Endothelial cell of umbilical vein (primary cell): Measurements from ENCODE around the gene LBHD2. TPM values are rescaled to one million over a fixed set of nuclear protein-coding genes. Genes with fewer than 3 reads are reported as not detected.

Experiments used
- BruUV-seq: library from RNA; stranded (reverse); fragments of 400-500 nt; replicated peaks from 2 replicates; lab custom pipeline; 2021; lab: Mats Ljungman, UMichigan
- CTCF ChIA-PET: fragments of 300-600, 350-600 bp; sonication (Branson Sonifier 250); formaldehyde crosslinking; loops from one replicate; lab custom pipeline; 2021; ENCODE audit warnings: antibody characterized with exemption, inconsistent platforms; lab: Charles Lee
- POLR2A ChIA-PET: fragments of 300-600, 350-600 bp; sonication (Branson Sonifier 250); formaldehyde crosslinking; loops from one replicate; lab custom pipeline; 2021; ENCODE audit warnings: antibody characterized with exemption, inconsistent platforms; lab: Charles Lee
- DNase-seq: peaks from one replicate; pipeline ENCODE4 v3.0.0-alpha.2; 2011; ENCODE audit warnings: low read depth, low spot score
- FAIRE-seq: peaks from 2 replicates; lab custom pipeline; 2011; peaks lifted over from hg19 to GRCh38; lab: Jason Lieb, UNC
- H2AFZ ChIP-seq: 2 replicates; pipeline ENCODE4 v1.6.0; 2012; ENCODE audit warnings: low read depth, low read length, control low read depth, inconsistent platforms
- H3K27ac ChIP-seq: 2 replicates; pipeline ENCODE4 v1.5.1; 2011; ENCODE audit warnings: low read depth, mild to moderate bottlenecking, control low read depth, low read length, moderate library complexity; ENCODE audit not compliant: insufficient read depth
- H3K27me3 ChIP-seq, 2 experiments: 2 replicates each; pipeline versions ENCODE4 v1.6.0 to v1.6.1; 2011; ENCODE audit warnings: low read length in 2 of 2, mixed read lengths in 1 of 2; ENCODE audit not compliant: control insufficient read depth in 2 of 2, insufficient read depth in 2 of 2
- H3K36me3 ChIP-seq, 2 experiments: 2 replicates in 1 of 2; 3 replicates in 1 of 2; pipeline ENCODE4 v1.5.1; 2011; ENCODE audit warnings: low read length in 2 of 2, mild to moderate bottlenecking in 1 of 2, moderate library complexity in 1 of 2; ENCODE audit not compliant: control insufficient read depth in 2 of 2, insufficient read depth in 2 of 2; ENCODE audit errors: extremely low read depth in 1 of 2
- H3K4me1 ChIP-seq: 3 replicates; pipeline ENCODE4 v1.5.1; 2011; ENCODE audit warnings: mild to moderate bottlenecking, low read length; ENCODE audit not compliant: control insufficient read depth, insufficient read depth; ENCODE audit errors: extremely low read depth
- H3K4me2 ChIP-seq: 2 replicates; pipeline ENCODE4 v1.6.1; 2011; ENCODE audit warnings: low read length, control low read depth, mixed read lengths; ENCODE audit not compliant: insufficient read depth
- H3K4me3 ChIP-seq, 3 experiments: fragments of 200-600 bp in 1 of 3; sonication (generic), shearing (Covaris generic) in 1 of 3; replicated peaks in 1 of 3; 2 replicates each; pipeline ENCODE4 v1.5.1; 2011 to 2016; ENCODE audit warnings: control low read depth in 3 of 3, low read length in 3 of 3, mild to moderate bottlenecking in 2 of 3, inconsistent platforms in 1 of 3, low read depth in 1 of 3, moderate library complexity in 1 of 3; ENCODE audit not compliant: insufficient read depth in 1 of 3
- H3K79me2 ChIP-seq: 2 replicates; pipeline ENCODE4 v1.6.0; 2012; ENCODE audit warnings: low read length, inconsistent platforms; ENCODE audit not compliant: control insufficient read depth, insufficient read depth
- H3K9ac ChIP-seq: replicated peaks from 2 replicates; pipeline ENCODE3; 2011; ENCODE audit warnings: low read length, control low read depth; ENCODE audit not compliant: insufficient read depth; ENCODE audit errors: extremely low read depth
- H3K9me1 ChIP-seq: replicated peaks from 3 replicates; pipeline ENCODE4 v1.6.0; 2011; ENCODE audit warnings: mild to moderate bottlenecking, low read length; ENCODE audit not compliant: control insufficient read depth, insufficient read depth; ENCODE audit errors: extremely low read depth
- H3K9me3 ChIP-seq: replicated peaks from 2 replicates; pipeline ENCODE4 v1.5.1; 2012; ENCODE audit warnings: low read length, inconsistent platforms; ENCODE audit not compliant: control insufficient read depth, insufficient read depth
- H4K20me1 ChIP-seq: replicated peaks from 2 replicates; pipeline ENCODE3; 2011; ENCODE audit warnings: mild to moderate bottlenecking, low read length; ENCODE audit not compliant: control insufficient read depth, insufficient read depth; ENCODE audit errors: extremely low read depth
- CTCF ChIP-seq, 2 donors: IDR thresholded peaks; 1 replicate in 1 of 2; 2 replicates in 1 of 2; pipeline ENCODE4 v1.5.1; 2011; ENCODE audit warnings: low read length in 2 of 2, mild to moderate bottlenecking in 2 of 2, moderate library complexity in 2 of 2, control low read depth in 1 of 2, inconsistent platforms in 1 of 2, low read depth in 1 of 2; ENCODE audit not compliant: insufficient read depth in 1 of 2; ENCODE audit errors: extremely low read depth in 1 of 2
- FOS ChIP-seq: IDR thresholded peaks from 2 replicates; pipeline ENCODE4 v1.6.1; 2011; ENCODE audit warnings: mild to moderate bottlenecking, low read length, moderate library complexity, borderline replicate concordance; ENCODE audit not compliant: insufficient read depth
- POLR2AphosphoS5 ChIP-seq: IDR thresholded peaks from 2 replicates; pipeline ENCODE4 v1.6.1; 2012; ENCODE audit warnings: low read depth, mild to moderate bottlenecking, control low read depth, low read length, moderate library complexity; ENCODE audit not compliant: insufficient read depth
- dilution Hi-C: fragments of 300-500 bp; cut with MboI; formaldehyde crosslinking; loops from one replicate; pipeline ENCODE4 v1.15.0; 2019; ENCODE audit warnings: low sequenced_read_pairs; ENCODE audit not compliant: extremely low pct_ligation_motif_present
- intact Hi-C: fragments of 100-400 bp; cut with micrococcal nuclease; formaldehyde crosslinking; loops from one replicate; pipeline ENCODE4 v1.10.0; 2022
- polyA plus RNA-seq, 4 experiments: library from polyadenylated mRNA; depleted of rRNA in 3 of 4; stranded (reverse) in 3 of 4; unstranded in 1 of 4; fragments of >200 nt; gene quantifications; 2 replicates each; pipeline versions ENCODE4 v1.2.1 to v1.2.3, GENCODE V29; 2011 to 2012; ENCODE audit warnings: missing spikeins in 1 of 4
- total RNA-seq: library from RNA; stranded (reverse); gene quantifications from 2 replicates; pipeline ENCODE4 v1.2.3, GENCODE V29; 2021

LBHD2 gene
- total and polyA plus RNA-seq, 2 donors (not counting 3 experiments of a cell fraction or from before 2014, with no cell fraction given) = not detected

GRCh38 chr14:103078420-103078749, 5.6 kb upstream of the LBHD2 start:
- DNase-seq = peak; percentile 69
- BruUV-seq = no TSS peak
- no peaks in the 10 kb centered on the region for H3K79me2 ChIP-seq
- TF ChIP-seq FOS (no peak), CTCF (IDR thresholded peaks at IDR 0.05; ENCODE audit: extremely low read depth in 1 of 2, insufficient read depth in 1 of 2, low read depth in 1 of 2, low read length in 2 of 2) (peak; percentile 63 to 90), POLR2AphosphoS5 (peak; percentile 24)
- FAIRE-seq = peak; percentile 90
- H2AFZ ChIP-seq = no peak overlapping the region
- no peaks in the 10 kb centered on the region for H3K9me3 ChIP-seq
- H4K20me1 ChIP-seq = no peaks in the 10 kb centered on the region
- H3K4me3 ChIP-seq = no peak overlapping the region
- no peak overlapping the region for H3K9ac ChIP-seq
- intact Hi-C loops = loop anchor here (1.0 kb wide), 2 partner anchors 107 to 215 kb away; no protein-coding TSS in a partner anchor
- no peak overlapping the region for H3K4me2 ChIP-seq
- dilution Hi-C loops = no loop called here
- peaks cover 0 to 2% of the 10 kb centered on the region in 2 experiments for H3K27me3 ChIP-seq
- CTCF ChIA-PET = interaction anchor here (0.7 to 3.1 kb wide), 14 partner anchors 8 to 885 kb away, joined by 3 to 12 read pairs (median 4); no protein-coding TSS in a partner anchor
- H3K9me1 ChIP-seq = no peaks in the 10 kb centered on the region
- H3K4me1 ChIP-seq = peaks cover 8% of the 10 kb centered on the region
- no peak overlapping the region for H3K27ac ChIP-seq
- POLR2A ChIA-PET = interaction anchor here (0.7 kb wide), 1 partner anchor 213 kb away, joined by 10 read pairs; no protein-coding TSS in a partner anchor
- H3K36me3 ChIP-seq = no peaks in the 10 kb centered on the region
